ENCODE measurements around the gene DSCAML1.

Gene DSCAML1

GRCh38 chr11:117387992-117388755 is 408.8 kb downstream of the DSCAML1 start:
- no peak overlapping the region for H3K4me3 ChIP-seq (ENCODE audit: low read depth, low read length)
- DNase-seq (ENCODE audit: low read depth), result peak; percentile 54
- TF ChIP-seq CTCF (conservative IDR thresholded peaks at IDR 0.05; ENCODE audit: low read depth, low read length), result no peak

GRCh38 chr11:117385906-117386305 is 411.1 kb downstream of the DSCAML1 start:
- H3K4me3 ChIP-seq (ENCODE audit: low read depth, low read length), result no peak overlapping the region
- no peak for DNase-seq (ENCODE audit: low read depth)
- no peak for TF ChIP-seq CTCF (conservative IDR thresholded peaks at IDR 0.05; ENCODE audit: low read depth, low read length)

GRCh38 chr11:117385471-117385870 is 411.5 kb downstream of the DSCAML1 start:
- no peak overlapping the region for H3K4me3 ChIP-seq (ENCODE audit: low read depth, low read length)
- DNase-seq (ENCODE audit: low read depth), result no peak
- no peak for TF ChIP-seq CTCF (conservative IDR thresholded peaks at IDR 0.05; ENCODE audit: low read depth, low read length)

GRCh38 chr11:117384045-117384444 is 413.0 kb downstream of the DSCAML1 start:
- no peak overlapping the region for H3K4me3 ChIP-seq (ENCODE audit: low read depth, low read length)
- peak; percentile 85 for DNase-seq (ENCODE audit: low read depth)
- TF ChIP-seq CTCF (conservative IDR thresholded peaks at IDR 0.05; ENCODE audit: low read depth, low read length), result no peak

- no peak for DNase-seq (ENCODE audit: low read depth)
- no peak for TF ChIP-seq CTCF (conservative IDR thresholded peaks at IDR 0.05; ENCODE audit: low read depth, low read length)
- no peak overlapping the region for H3K4me3 ChIP-seq (ENCODE audit: low read depth, low read length)
These were observed 414.3 kb downstream of the DSCAML1 start for GRCh38 chr11:117382746-117383145.

- no peak for TF ChIP-seq CTCF (conservative IDR thresholded peaks at IDR 0.05; ENCODE audit: low read depth, low read length)
- no peak overlapping the region for H3K4me3 ChIP-seq (ENCODE audit: low read depth, low read length)
- DNase-seq (ENCODE audit: low read depth), result no peak
These were observed 415.3 kb downstream of the DSCAML1 start for GRCh38 chr11:117381481-117382387.

Data from choroid plexus epithelial cell (primary cell).